PC-3 (cell line): ENCODE results near the gene SFMBT1. TPM values are rescaled to one million over a fixed set of nuclear protein-coding genes. Genes with fewer than 3 reads are reported as not detected.

Experiments
- ATAC-seq: fragments of 200-7000 bp; cut with Tn5 transposase; 2 replicates; pipeline ENCODE4 v1.9.1; 2020; ENCODE audit warnings: mild to moderate bottlenecking, moderate library complexity
- BruUV-seq: library from RNA; stranded (reverse); fragments of 400-500 nt; replicated peaks from 2 replicates; lab custom pipeline; 2021; lab: Mats Ljungman, UMichigan
- CTCF ChIA-PET: fragments of 300-600 bp; sonication (Branson Sonifier 250); formaldehyde crosslinking; loops from one replicate; lab custom pipeline; 2022; ENCODE audit warnings: antibody characterized with exemption; lab: Charles Lee
- POLR2A ChIA-PET: fragments of 300-600 bp; sonication (Branson Sonifier 250); formaldehyde crosslinking; loops from one replicate; lab custom pipeline; 2022; ENCODE audit warnings: antibody characterized with exemption; ENCODE audit not compliant: unreplicated experiment; lab: Charles Lee
- DNase-seq: peaks from one replicate; pipeline ENCODE4 v3.0.0-alpha.2; 2015
- H2AFZ ChIP-seq: fragments of 300-600 bp; sonication (generic); 2 replicates; pipeline ENCODE4 v1.6.0; 2016; ENCODE audit warnings: antibody characterized with exemption, low read length
- H3F3A ChIP-seq: fragments of 300-600 bp; sonication (generic); one replicate; pipeline ENCODE4 v1.6.0; 2017; ENCODE audit warnings: antibody characterized with exemption, low read length, control low read depth, mild to moderate bottlenecking; ENCODE audit not compliant: unreplicated experiment
- H3K27ac ChIP-seq: fragments of 300-600 bp; sonication (generic); 2 replicates; pipeline ENCODE4 v1.5.1; 2016; ENCODE audit warnings: mild to moderate bottlenecking, low read length
- H3K27me3 ChIP-seq: fragments of 300-600 bp; sonication (generic); 2 replicates; pipeline ENCODE4 v1.6.1; 2016; ENCODE audit warnings: low read length, mixed read lengths
- H3K36me3 ChIP-seq: fragments of 300-600 bp; sonication (generic); 2 replicates; pipeline ENCODE4 v1.6.1; 2016; ENCODE audit warnings: low read depth, mixed run types, low read length, mixed read lengths
- H3K4me1 ChIP-seq: fragments of 300-600 bp; sonication (generic); 2 replicates; pipeline ENCODE4 v1.5.1; 2016; ENCODE audit warnings: low read length; ENCODE audit not compliant: insufficient read depth
- H3K4me2 ChIP-seq: fragments of 300-600 bp; sonication (generic); 2 replicates; pipeline ENCODE4 v1.6.0; 2016; ENCODE audit warnings: low read length
- H3K4me3 ChIP-seq: fragments of 300-600 bp; sonication (generic); 2 replicates; pipeline ENCODE4 v1.5.1; 2016; ENCODE audit warnings: mild to moderate bottlenecking, low read length, mixed read lengths
- H3K79me2 ChIP-seq: fragments of 300-600 bp; sonication (generic); 2 replicates; pipeline ENCODE4 v1.6.1; 2017; ENCODE audit warnings: low read length, mixed read lengths
- H3K9ac ChIP-seq: fragments of 300-600 bp; sonication (generic); 2 replicates; pipeline ENCODE4 v1.6.0; 2016; ENCODE audit warnings: mild to moderate bottlenecking, low read length
- H3K9me2 ChIP-seq: fragments of 300-600 bp; sonication (generic); replicated peaks from 2 replicates; pipeline ENCODE4 v1.6.1; 2016; ENCODE audit warnings: mixed run types, low read length, mixed read lengths
- H3K9me3 ChIP-seq: fragments of 300-600 bp; sonication (generic); 2 replicates; pipeline ENCODE4 v1.6.1; 2016; ENCODE audit warnings: low read length, mixed read lengths
- H4K20me1 ChIP-seq: fragments of 300-600 bp; sonication (generic); 2 replicates; pipeline ENCODE4 v1.6.1; 2016; ENCODE audit warnings: low read length, mixed read lengths
- CTCF ChIP-seq: fragments of 300-600 bp; sonication (generic); conservative IDR thresholded peaks from 2 replicates; pipeline ENCODE4 v1.5.1; 2017; ENCODE audit warnings: antibody characterized with exemption, low read depth, mild to moderate bottlenecking, low read length
- EZH2 ChIP-seq: fragments of 300-600 bp; sonication (generic); IDR thresholded peaks from one replicate; pipeline ENCODE4 v1.6.1; 2017; ENCODE audit warnings: antibody characterized with exemption, mild to moderate bottlenecking, low read length; ENCODE audit not compliant: unreplicated experiment
- EZH2phosphoT487 ChIP-seq: fragments of 300-600 bp; sonication (generic); IDR thresholded peaks from 2 replicates; pipeline ENCODE4 v1.6.1; 2018; ENCODE audit warnings: mild to moderate bottlenecking, antibody characterized with exemption, low read length, borderline replicate concordance
- intact Hi-C: fragments of 100-400 bp; cut with micrococcal nuclease; formaldehyde crosslinking; loops from 2 replicates; pipeline ENCODE4 v1.9.0; 2023
- total RNA-seq: library from RNA; depleted of rRNA; stranded (reverse); fragments of >200 nt; gene quantifications from 2 replicates; pipeline ENCODE4 v1.2.3, GENCODE V29; 2014

SFMBT1 gene
- total RNA-seq, 1 experiment from 2014 or later, result 10.8 TPM

GRCh38 chr3:52879090-52879489 is 166.8 kb downstream of the SFMBT1 start:
- no peak for DNase-seq
- Histone ChIP-seq H3K9me3 (no peaks in the 10 kb centered on the region), H3K4me2 (no peak overlapping the region), H4K20me1 (no peaks in the 10 kb centered on the region), H3K4me3 (no peak overlapping the region), H2AFZ (no peak overlapping the region), H3K27me3 (no peaks in the 10 kb centered on the region), H3K79me2 (no peaks in the 10 kb centered on the region), H3K9ac (no peak overlapping the region), H3K36me3 (no peaks in the 10 kb centered on the region), H3K4me1 (peaks cover 2% of the 10 kb centered on the region; the same call in 1 of the 2 replicates), H3K9me2 (no peaks in the 10 kb centered on the region), H3K27ac (no peak overlapping the region), H3F3A (no peaks in the 10 kb centered on the region)
- CTCF ChIA-PET, result no interaction called here
- TF ChIP-seq EZH2 (no peak), CTCF (no peak; the same call in 1 of the 2 replicates), EZH2phosphoT487 (no peak)
- no peak; the same call in 1 of the 2 replicates for ATAC-seq
- BruUV-seq, result no TSS peak
- intact Hi-C loops, result no loop called here
- POLR2A ChIA-PET, result no interaction called here

GRCh38 chr3:52877085-52877484 is 168.8 kb downstream of the SFMBT1 start:
- no TSS peak for BruUV-seq
- no peak overlapping the region for H3K9ac ChIP-seq
- ChIA-PET CTCF (no interaction called here), POLR2A (no interaction called here)
- no peaks in the 10 kb centered on the region for H3F3A ChIP-seq
- H3K9me2 ChIP-seq, result no peaks in the 10 kb centered on the region
- DNase-seq (no peak), ATAC-seq (no peak)
- no peak overlapping the region for H3K4me2 ChIP-seq
- H2AFZ ChIP-seq, result no peak overlapping the region
- no peaks in the 10 kb centered on the region for H3K9me3 ChIP-seq
- no peaks in the 10 kb centered on the region for H3K27me3 ChIP-seq
- no peak overlapping the region for H3K27ac ChIP-seq
- intact Hi-C loops, result no loop called here
- TF ChIP-seq EZH2 (no peak), CTCF (no peak)
- H3K4me3 ChIP-seq, result no peak overlapping the region
- no peaks in the 10 kb centered on the region for H3K36me3 ChIP-seq
- peaks cover 9% of the 10 kb centered on the region; the same call in 1 of the 2 replicates for H3K4me1 ChIP-seq
- H4K20me1 ChIP-seq, result peaks cover 3% of the 10 kb centered on the region; the same call in 1 of the 2 replicates
- H3K79me2 ChIP-seq, result no peaks in the 10 kb centered on the region

DNA sequence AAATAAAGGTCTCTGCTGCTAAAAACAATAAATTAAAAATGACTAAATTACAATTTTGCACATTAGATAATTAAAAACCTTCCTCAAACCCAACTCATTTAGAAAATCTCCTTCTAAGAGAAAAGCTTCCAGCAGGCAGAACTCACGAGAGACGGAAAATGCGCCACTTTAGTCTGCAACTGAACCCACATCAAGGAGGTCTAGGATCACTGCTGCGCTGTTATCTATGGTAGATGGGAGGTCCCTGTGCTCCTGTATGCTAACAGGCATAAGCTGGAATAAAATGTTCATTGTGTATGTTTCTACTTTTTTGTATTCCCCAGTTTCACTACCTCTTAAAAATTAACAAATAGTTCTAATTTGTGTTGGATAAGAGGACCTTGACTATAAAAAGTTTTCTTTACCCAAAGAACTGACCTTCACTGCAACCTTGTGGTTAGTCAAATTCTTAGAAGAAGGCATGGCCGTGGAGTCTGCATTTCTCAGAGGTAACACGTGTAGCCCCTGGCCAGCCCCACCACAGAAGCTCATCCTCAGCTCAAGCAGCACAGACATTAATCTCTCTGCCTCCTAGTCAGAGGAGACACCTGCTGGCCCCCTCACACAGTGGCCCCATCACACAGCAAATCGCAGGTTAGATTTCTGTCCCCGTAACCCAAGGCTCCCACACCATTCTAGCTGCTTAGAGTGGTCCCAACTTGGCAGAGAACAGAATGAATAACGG is 170.8 kb downstream of the SFMBT1 start:
- Histone ChIP-seq H3K36me3 (no peaks in the 10 kb centered on the region), H4K20me1 (peaks cover 3% of the 10 kb centered on the region; the same call in 1 of the 2 replicates), H3K27ac (no peak overlapping the region), H3K9me3 (no peaks in the 10 kb centered on the region), H3K4me2 (no peak overlapping the region), H3K9me2 (no peaks in the 10 kb centered on the region), H3F3A (no peaks in the 10 kb centered on the region), H3K4me3 (no peak overlapping the region), H3K4me1 (peaks cover 9% of the 10 kb centered on the region; the same call in 1 of the 2 replicates), H2AFZ (no peak overlapping the region), H3K9ac (no peak overlapping the region), H3K79me2 (no peaks in the 10 kb centered on the region), H3K27me3 (no peaks in the 10 kb centered on the region)
- DNase-seq, result no peak
- no TSS peak for BruUV-seq
- POLR2A ChIA-PET, result no interaction called here
- ATAC-seq, result no peak
- CTCF ChIA-PET, result no interaction called here
- intact Hi-C loops, result no loop called here
- TF ChIP-seq EZH2 (no peak), CTCF (no peak), EZH2phosphoT487 (no peak)
